Activated CD8-positive, alpha-beta T cell treated with anti-CD3 and anti-CD28 coated beads for 36 hours (primary cell): Measurements from ENCODE around the gene CMSS1. TPM values are rescaled to one million over a fixed set of nuclear protein-coding genes. Genes with fewer than 3 reads are reported as not detected.

Experiments used
- ATAC-seq: fragments of 200-7000 bp; cut with Tn5 transposase; one replicate; pipeline ENCODE4 v1.10.0; 2021; ENCODE audit warnings: mild to moderate bottlenecking, moderate library complexity
- CTCF ChIA-PET: fragments of 350-600 bp; sonication (Branson Sonifier 250); formaldehyde crosslinking; loops from one replicate; lab custom pipeline; 2021; ENCODE audit warnings: antibody characterized with exemption; lab: Charles Lee
- POLR2A ChIA-PET: fragments of 350-600 bp; sonication (Branson Sonifier 250); formaldehyde crosslinking; loops from one replicate; lab custom pipeline; 2021; ENCODE audit warnings: antibody characterized with exemption; lab: Charles Lee
- DNase-seq: peaks from one replicate; pipeline ENCODE4 v3.0.0-alpha.2; 2020
- H3K27ac Mint-ChIP-seq: one replicate; pipeline ENCODE4 v1.8.0; 2021; ENCODE audit warnings: mild to moderate bottlenecking, mixed read lengths
- H3K27me3 Mint-ChIP-seq: one replicate; pipeline ENCODE4 v1.8.0; 2021; ENCODE audit warnings: mixed read lengths
- H3K36me3 Mint-ChIP-seq: one replicate; pipeline ENCODE4 v1.8.0; 2021; ENCODE audit warnings: low read depth, mixed read lengths
- H3K4me1 Mint-ChIP-seq: one replicate; pipeline ENCODE4 v1.8.0; 2021; ENCODE audit warnings: low read depth, mixed read lengths
- H3K4me3 Mint-ChIP-seq: one replicate; pipeline ENCODE4 v1.8.0; 2021; ENCODE audit warnings: mild to moderate bottlenecking, moderate library complexity, mixed read lengths
- H3K9me3 Mint-ChIP-seq: one replicate; pipeline ENCODE4 v1.8.0; 2021; ENCODE audit warnings: mixed read lengths
- intact Hi-C: fragments of 100-400 bp; cut with micrococcal nuclease; formaldehyde crosslinking; loops from one replicate; pipeline ENCODE4 v1.10.0; 2022
- total RNA-seq, 2 experiments: library from RNA; stranded (reverse); gene quantifications; one replicate each; pipeline ENCODE4 v1.2.3, GENCODE V29; 2021
- TF ChIP-seq, protein P1 (sequence below): fragments of 200-600 bp; IDR thresholded peaks from one replicate; pipeline ENCODE4 v1.8.0; 2022; ENCODE audit warnings: antibody characterized with exemption, mild to moderate bottlenecking

Gene CMSS1
- 100 to 1,000 TPM in 1 of 2 experiments, 10 to 100 TPM in 1; 93.9 to 110 TPM for total RNA-seq

DNA sequence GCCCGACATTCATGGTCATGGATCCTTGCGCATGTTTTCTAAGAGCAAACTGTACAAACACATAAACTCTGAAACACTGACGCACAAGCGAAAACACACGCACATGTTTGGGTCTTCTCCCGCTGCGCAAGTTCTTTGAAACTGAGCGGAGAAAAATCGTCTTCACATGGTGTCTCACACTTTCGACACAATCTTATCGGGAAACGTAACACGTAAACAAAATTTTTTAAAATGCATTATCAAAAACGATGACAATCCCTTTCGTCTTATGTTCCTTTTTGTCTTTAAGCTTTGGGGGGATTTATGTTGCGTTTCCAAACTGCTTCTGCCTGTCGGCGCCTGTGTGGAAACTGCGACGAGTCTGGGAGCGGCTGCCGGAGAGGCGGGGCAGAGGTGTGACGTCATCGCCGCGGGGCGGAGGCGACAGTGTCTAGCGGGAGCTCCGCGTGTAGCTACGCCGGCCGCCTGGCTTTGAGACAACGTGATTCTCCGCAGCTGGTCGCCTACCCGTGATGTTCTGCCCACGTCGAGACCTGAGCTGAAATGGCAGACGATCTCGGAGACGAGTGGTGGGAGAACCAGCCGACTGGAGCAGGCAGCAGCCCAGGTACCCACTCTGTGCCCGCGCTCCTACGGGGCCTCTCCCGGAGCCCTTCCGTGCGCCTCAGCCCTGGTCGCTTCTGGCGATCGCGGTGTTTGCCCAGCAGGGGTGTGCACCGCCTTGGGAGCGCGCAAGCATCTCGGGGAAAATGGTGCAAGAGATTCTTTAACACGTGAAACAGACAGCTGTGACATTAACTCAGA, at the start of gene CMSS1:
CMSS1 (plus strand) TSS at position 426 of the 804 bp plus-strand sequence.
- no peaks in the 10 kb centered on the region for H3K9me3 Mint-ChIP-seq
- DNase-seq (peak; percentile 97), ATAC-seq (peak; percentile 94)
- H3K27me3 Mint-ChIP-seq = no peaks in the 10 kb centered on the region
- H3K4me1 Mint-ChIP-seq = peaks cover 39% of the 10 kb centered on the region
- intact Hi-C loops = no loop called here
- ChIA-PET CTCF (interaction anchor here (0.7 to 1.6 kb wide), 8 partner anchors 9 to 443 kb away, joined by 3 to 10 read pairs (median 3); partner anchors contain the start of gene TBC1D23), POLR2A (interaction anchor here (0.9 to 1.8 kb wide), 11 partner anchors 9 to 584 kb away, joined by 3 to 6 read pairs (median 3); partner anchors contain the start of genes LNP1 and TBC1D23)
- H3K36me3 Mint-ChIP-seq = peaks cover 24% of the 10 kb centered on the region
- H3K27ac Mint-ChIP-seq = peak within 1 kb of the TSS; percentile 96
- TF ChIP-seq, protein P1, sequence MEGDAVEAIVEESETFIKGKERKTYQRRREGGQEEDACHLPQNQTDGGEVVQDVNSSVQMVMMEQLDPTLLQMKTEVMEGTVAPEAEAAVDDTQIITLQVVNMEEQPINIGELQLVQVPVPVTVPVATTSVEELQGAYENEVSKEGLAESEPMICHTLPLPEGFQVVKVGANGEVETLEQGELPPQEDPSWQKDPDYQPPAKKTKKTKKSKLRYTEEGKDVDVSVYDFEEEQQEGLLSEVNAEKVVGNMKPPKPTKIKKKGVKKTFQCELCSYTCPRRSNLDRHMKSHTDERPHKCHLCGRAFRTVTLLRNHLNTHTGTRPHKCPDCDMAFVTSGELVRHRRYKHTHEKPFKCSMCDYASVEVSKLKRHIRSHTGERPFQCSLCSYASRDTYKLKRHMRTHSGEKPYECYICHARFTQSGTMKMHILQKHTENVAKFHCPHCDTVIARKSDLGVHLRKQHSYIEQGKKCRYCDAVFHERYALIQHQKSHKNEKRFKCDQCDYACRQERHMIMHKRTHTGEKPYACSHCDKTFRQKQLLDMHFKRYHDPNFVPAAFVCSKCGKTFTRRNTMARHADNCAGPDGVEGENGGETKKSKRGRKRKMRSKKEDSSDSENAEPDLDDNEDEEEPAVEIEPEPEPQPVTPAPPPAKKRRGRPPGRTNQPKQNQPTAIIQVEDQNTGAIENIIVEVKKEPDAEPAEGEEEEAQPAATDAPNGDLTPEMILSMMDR = no peak
- peak within 1 kb of the TSS; percentile 94 for H3K4me3 Mint-ChIP-seq

DNA sequence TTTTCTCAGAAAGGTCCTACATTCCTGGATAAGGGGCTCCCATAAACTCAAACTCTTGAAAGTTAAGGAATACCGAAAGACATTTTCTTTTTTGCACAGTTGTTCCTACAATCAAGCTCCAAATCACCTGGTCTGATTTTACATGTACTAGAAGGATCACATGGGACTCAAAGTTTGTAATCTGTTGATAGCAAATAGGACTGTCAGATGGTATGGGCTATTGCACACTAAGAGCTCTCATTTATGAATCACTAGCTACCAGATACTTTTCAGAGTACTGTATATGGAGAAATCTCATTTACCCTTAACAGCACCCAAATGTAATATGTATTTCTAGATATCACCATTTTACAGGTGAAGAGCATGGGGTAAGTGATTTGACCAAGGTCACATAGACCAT, 49.5 kb upstream of the CMSS1 start:
- Mint-ChIP-seq H3K27ac (no peak overlapping the region), H3K27me3 (peaks cover 5% of the 10 kb centered on the region), H3K36me3 (no peaks in the 10 kb centered on the region), H3K9me3 (no peaks in the 10 kb centered on the region), H3K4me1 (no peaks in the 10 kb centered on the region), H3K4me3 (no peak overlapping the region)
- ATAC-seq = no peak
- intact Hi-C loops = no loop called here
- no peak for DNase-seq
- CTCF ChIA-PET = interaction anchor here (1.0 kb wide), 1 partner anchor 123 kb away, joined by 3 read pairs; no protein-coding TSS in a partner anchor
- POLR2A ChIA-PET = no interaction called here
- TF ChIP-seq, protein P1 = no peak

GRCh38 chr3:99768808-99769501, 48.7 kb upstream of the CMSS1 start:
- Mint-ChIP-seq H3K4me1 (no peaks in the 10 kb centered on the region), H3K36me3 (no peaks in the 10 kb centered on the region), H3K4me3 (no peak overlapping the region), H3K27me3 (peaks cover 5% of the 10 kb centered on the region), H3K9me3 (no peaks in the 10 kb centered on the region), H3K27ac (no peak overlapping the region)
- no peak for ATAC-seq
- CTCF ChIA-PET = interaction anchor here (1.0 kb wide), 1 partner anchor 124 kb away, joined by 3 read pairs; no protein-coding TSS in a partner anchor
- POLR2A ChIA-PET = no interaction called here
- intact Hi-C loops = no loop called here
- TF ChIP-seq, protein P1 = no peak
- DNase-seq = no peak

DNA sequence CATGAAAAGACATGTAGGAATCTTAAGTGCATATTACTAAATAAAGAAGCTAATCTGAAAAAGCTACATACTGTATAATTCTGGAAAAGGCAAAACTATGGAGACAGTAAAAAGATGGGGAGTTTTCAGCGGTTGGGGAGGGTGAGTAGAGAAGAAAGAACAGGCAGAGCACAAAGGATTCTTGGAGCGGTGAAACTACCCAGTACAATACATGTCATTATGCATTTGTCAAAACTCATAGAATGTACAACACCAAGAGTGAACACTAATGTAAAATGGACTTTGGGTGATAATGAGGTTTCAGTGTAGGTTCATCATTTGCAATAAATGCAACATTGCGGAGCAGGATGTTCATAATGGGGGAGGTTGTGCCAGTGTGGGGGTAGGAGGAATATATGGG, 45.5 kb upstream of the CMSS1 start:
- Mint-ChIP-seq H3K4me3 (no peak overlapping the region), H3K9me3 (no peaks in the 10 kb centered on the region), H3K27ac (no peak overlapping the region), H3K27me3 (peaks cover 4% of the 10 kb centered on the region), H3K4me1 (no peaks in the 10 kb centered on the region), H3K36me3 (no peaks in the 10 kb centered on the region)
- ChIA-PET POLR2A (no interaction called here), CTCF (no interaction called here)
- no peak for DNase-seq
- no peak for ATAC-seq
- intact Hi-C loops = no loop called here
- TF ChIP-seq, protein P1 = no peak
